Epithelial cell of proximal tubule (primary cell): ENCODE data around the gene SOD3. TPM values are rescaled to one million over a fixed set of nuclear protein-coding genes. Genes with fewer than 3 reads are reported as not detected.

Experiments used
- DNase-seq: peaks from one replicate; pipeline ENCODE4 v3.0.0-alpha.2; 2011; ENCODE audit warnings: low read depth
- H3K4me3 ChIP-seq: 2 replicates; pipeline ENCODE4 v1.5.1; 2011; ENCODE audit warnings: low read depth, mild to moderate bottlenecking, low read length
- total RNA-seq: library from RNA; depleted of rRNA; stranded (reverse); fragments of >200 nt; gene quantifications from 2 replicates; pipeline ENCODE4 v1.2.3, GENCODE V29; 2015
- TF ChIP-seq, protein P1 (sequence below): conservative IDR thresholded peaks from 2 replicates; pipeline ENCODE4 v1.5.1; 2012; ENCODE audit warnings: low read depth, mild to moderate bottlenecking, low read length

Gene SOD3
- total RNA-seq, 1 donor from 2014 or later: 0.63 TPM

DNA sequence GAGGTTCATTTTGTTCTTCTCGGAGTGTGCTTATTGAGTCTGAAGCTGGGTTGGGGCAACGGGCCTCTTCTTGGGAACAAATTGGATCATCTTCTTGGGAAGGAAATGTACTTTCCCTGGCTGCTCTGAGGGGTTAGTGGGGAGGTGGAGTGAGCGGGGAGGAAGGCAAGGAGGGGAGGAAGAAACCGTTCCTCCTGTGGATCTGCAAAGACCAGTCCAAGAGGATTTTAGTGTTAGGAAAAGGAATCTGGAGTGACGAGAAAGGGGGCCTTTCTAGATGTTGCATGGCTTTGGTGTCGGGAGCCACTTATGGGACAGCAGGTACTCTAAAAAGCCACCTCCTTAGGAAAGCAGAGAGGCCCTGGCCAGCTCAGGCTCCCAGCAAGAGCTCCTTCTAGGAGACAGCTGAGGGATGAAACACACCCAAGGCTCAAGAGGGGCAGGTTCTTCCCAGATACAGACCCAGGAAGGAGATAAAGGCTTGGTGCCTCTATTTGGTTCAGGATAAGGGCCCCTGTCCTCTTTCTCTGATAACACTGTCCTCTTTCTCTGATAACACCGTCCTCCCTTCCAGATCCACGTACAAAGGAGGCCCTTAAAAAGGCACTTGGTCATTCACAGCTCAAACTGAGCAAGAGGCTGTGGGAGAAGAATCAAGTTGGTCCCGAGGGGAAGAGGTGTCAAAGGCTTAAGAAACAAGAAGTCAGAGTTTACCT, 451 bp downstream of the SOD3 start:
- TF ChIP-seq, protein P1, sequence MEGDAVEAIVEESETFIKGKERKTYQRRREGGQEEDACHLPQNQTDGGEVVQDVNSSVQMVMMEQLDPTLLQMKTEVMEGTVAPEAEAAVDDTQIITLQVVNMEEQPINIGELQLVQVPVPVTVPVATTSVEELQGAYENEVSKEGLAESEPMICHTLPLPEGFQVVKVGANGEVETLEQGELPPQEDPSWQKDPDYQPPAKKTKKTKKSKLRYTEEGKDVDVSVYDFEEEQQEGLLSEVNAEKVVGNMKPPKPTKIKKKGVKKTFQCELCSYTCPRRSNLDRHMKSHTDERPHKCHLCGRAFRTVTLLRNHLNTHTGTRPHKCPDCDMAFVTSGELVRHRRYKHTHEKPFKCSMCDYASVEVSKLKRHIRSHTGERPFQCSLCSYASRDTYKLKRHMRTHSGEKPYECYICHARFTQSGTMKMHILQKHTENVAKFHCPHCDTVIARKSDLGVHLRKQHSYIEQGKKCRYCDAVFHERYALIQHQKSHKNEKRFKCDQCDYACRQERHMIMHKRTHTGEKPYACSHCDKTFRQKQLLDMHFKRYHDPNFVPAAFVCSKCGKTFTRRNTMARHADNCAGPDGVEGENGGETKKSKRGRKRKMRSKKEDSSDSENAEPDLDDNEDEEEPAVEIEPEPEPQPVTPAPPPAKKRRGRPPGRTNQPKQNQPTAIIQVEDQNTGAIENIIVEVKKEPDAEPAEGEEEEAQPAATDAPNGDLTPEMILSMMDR: no peak
- H3K4me3 ChIP-seq: peak overlapping the region; percentile 55
- DNase-seq: no peak

DNA sequence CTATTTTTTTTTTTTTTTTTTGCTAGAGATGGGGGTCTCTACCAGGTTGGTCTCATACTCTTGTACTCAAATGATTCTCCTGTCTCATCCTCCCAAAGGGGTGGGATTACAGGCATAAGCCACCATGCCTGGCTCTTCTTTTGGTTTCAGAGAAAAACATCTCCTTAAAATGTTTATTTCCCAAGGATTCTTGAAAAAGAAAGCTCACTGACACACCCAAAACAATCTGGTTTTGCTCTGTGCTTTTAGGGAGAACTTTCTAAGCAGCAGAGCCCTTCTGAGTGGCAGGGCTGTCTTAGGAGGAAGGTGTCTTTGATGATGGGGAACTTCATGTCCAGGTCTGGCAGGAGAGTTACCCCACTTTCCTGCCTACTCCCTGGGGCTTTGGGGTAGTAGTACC, 1.2 kb downstream of the SOD3 start:
- no peak for DNase-seq
- H3K4me3 ChIP-seq: no peak overlapping the region
- TF ChIP-seq, protein P1: no peak

DNA sequence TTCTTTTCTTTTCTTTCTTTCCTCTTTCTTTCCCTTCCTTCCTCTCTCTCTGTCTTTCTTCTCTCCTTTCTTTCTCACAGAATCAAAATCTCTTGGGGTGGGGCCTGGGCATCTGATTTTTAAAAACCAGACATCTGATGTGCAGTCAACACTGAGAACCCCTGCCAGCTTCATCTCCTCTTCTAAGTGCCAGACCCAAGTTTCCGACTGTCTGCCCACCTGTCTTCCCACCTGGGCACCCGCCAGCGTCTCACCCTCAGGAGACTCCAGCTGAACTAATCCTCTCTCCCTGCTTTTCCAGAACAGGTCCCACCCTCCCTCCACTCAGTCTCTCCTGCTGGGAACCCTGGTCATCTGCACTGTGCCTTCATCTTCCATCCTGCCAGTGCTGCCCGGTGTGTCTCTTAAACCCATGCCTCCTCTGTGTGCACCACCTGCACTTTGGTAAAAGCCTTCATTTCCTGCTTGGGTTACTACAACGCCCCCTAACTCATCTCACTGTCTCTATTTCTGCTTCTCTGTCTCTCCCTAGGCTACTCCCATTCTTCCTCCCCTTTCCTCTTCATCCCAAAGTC, 2.8 kb downstream of the SOD3 start:
- H3K4me3 ChIP-seq: no peak overlapping the region
- DNase-seq: no peak
- TF ChIP-seq, protein P1: no peak

DNA sequence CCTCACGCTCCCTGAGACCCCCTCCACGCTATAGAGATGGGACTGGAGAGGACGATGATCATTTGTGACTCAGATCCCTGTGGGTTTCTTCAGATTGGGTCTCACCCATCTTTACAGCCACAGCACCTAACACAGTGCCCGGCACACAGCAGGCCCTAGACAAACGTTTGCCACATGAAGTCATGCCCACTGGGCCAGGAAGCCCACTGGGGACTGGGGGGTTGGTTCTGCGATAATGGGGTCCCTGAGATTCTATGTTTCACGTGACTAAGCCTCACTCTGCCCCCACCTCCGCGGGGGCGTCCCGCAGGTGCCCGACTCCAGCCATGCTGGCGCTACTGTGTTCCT, 3.8 kb downstream of the SOD3 start:
- TF ChIP-seq, protein P1: no peak
- H3K4me3 ChIP-seq: no peak overlapping the region

DNA sequence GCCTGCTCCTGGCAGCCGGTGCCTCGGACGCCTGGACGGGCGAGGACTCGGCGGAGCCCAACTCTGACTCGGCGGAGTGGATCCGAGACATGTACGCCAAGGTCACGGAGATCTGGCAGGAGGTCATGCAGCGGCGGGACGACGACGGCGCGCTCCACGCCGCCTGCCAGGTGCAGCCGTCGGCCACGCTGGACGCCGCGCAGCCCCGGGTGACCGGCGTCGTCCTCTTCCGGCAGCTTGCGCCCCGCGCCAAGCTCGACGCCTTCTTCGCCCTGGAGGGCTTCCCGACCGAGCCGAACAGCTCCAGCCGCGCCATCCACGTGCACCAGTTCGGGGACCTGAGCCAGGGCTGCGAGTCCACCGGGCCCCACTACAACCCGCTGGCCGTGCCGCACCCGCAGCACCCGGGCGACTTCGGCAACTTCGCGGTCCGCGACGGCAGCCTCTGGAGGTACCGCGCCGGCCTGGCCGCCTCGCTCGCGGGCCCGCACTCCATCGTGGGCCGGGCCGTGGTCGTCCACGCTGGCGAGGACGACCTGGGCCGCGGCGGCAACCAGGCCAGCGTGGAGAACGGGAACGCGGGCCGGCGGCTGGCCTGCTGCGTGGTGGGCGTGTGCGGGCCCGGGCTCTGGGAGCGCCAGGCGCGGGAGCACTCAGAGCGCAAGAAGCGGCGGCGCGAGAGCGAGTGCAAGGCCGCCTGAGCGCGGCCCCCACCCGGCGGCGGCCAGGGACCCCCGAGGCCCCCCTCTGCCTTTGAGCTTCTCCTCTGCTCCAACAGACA, 4.4 kb downstream of the SOD3 start:
- no peak for DNase-seq
- no peak overlapping the region for H3K4me3 ChIP-seq
- TF ChIP-seq, protein P1: no peak

More for the DNA sequence above, 3.8 kb downstream of the SOD3 start:
- DNase-seq: no peak

DNA sequence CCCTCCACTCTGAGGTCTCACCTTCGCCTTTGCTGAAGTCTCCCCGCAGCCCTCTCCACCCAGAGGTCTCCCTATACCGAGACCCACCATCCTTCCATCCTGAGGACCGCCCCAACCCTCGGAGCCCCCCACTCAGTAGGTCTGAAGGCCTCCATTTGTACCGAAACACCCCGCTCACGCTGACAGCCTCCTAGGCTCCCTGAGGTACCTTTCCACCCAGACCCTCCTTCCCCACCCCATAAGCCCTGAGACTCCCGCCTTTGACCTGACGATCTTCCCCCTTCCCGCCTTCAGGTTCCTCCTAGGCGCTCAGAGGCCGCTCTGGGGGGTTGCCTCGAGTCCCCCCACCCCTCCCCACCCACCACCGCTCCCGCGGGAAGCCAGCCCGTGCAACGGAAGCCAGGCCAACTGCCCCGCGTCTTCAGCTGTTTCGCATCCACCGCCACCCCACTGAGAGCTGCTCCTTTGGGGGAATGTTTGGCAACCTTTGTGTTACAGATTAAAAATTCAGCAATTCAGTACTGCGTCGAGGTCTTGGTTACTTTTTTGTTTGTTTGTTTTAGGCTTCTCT, 5.0 kb downstream of the SOD3 start:
- TF ChIP-seq, protein P1: no peak
- DNase-seq: no peak
- no peak overlapping the region for H3K4me3 ChIP-seq
